Fibroblast of mammary gland (primary cell): ENCODE measurements around the gene TSEN2.

Source experiments
- DNase-seq: peaks from one replicate; pipeline ENCODE4 v3.0.0-alpha.2; 2010; ENCODE audit warnings: low read depth
- H3K4me3 ChIP-seq: 2 replicates; pipeline ENCODE4 v1.5.1; 2011; ENCODE audit warnings: low read depth, mild to moderate bottlenecking, low read length, moderate library complexity; ENCODE audit not compliant: control insufficient read depth
- TF ChIP-seq, protein P1 (sequence below): conservative IDR thresholded peaks from 2 replicates; pipeline ENCODE4 v1.5.1; 2011; ENCODE audit warnings: low read depth, low read length, inconsistent platforms; ENCODE audit not compliant: control insufficient read depth, insufficient read depth

The TSEN2 gene

DNA sequence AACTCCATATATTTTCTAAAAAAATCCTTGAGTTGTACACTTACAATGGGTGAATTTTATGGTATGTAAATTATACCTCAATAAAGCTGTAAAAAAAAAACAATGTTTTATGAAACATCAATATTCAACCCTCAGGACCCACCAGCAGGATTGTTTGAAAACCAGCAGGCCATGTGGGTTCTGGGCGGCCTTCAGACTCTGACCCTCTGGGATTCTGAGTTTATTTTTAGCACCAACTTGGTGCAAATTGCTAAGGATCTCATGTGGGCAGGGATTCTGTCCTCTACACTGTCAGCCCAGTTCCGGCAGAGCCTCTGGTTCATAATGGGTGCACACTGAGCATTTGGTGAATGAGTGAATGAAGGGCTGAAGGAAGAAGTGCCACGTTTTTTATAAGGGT, 24.2 kb upstream of the TSEN2 start:
- TF ChIP-seq, protein P1, sequence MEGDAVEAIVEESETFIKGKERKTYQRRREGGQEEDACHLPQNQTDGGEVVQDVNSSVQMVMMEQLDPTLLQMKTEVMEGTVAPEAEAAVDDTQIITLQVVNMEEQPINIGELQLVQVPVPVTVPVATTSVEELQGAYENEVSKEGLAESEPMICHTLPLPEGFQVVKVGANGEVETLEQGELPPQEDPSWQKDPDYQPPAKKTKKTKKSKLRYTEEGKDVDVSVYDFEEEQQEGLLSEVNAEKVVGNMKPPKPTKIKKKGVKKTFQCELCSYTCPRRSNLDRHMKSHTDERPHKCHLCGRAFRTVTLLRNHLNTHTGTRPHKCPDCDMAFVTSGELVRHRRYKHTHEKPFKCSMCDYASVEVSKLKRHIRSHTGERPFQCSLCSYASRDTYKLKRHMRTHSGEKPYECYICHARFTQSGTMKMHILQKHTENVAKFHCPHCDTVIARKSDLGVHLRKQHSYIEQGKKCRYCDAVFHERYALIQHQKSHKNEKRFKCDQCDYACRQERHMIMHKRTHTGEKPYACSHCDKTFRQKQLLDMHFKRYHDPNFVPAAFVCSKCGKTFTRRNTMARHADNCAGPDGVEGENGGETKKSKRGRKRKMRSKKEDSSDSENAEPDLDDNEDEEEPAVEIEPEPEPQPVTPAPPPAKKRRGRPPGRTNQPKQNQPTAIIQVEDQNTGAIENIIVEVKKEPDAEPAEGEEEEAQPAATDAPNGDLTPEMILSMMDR: no peak
- no peak for DNase-seq
- H3K4me3 ChIP-seq: no peak overlapping the region

DNA sequence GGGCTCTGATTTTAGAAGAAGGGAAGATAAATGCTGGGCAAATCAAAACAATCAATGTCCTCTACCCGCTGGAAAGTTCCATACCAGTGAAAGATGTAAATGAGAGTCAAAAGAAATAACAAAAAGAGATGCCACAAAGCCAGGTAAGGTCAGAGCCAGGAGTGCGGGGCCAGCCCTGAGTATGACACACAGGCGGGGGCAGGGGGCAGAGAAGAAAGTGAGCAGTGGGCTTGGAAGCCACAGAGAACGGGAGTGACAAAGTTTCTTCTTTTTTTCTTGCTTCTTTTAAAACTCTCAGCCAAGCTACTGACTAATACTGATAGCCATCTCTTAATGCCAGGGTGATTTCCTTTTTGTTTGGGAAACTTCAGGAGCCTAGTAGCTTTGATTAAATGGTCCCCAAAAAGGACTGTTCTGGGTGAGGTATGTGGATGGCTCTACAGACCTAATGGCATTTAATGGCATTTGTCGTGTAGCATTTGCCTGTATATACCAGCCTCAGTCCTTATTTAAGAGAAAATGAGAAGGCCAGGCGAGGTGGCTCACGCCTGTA, 23.1 kb upstream of the TSEN2 start:
- no peak overlapping the region for H3K4me3 ChIP-seq
- no peak for DNase-seq
- TF ChIP-seq, protein P1: no peak

DNA sequence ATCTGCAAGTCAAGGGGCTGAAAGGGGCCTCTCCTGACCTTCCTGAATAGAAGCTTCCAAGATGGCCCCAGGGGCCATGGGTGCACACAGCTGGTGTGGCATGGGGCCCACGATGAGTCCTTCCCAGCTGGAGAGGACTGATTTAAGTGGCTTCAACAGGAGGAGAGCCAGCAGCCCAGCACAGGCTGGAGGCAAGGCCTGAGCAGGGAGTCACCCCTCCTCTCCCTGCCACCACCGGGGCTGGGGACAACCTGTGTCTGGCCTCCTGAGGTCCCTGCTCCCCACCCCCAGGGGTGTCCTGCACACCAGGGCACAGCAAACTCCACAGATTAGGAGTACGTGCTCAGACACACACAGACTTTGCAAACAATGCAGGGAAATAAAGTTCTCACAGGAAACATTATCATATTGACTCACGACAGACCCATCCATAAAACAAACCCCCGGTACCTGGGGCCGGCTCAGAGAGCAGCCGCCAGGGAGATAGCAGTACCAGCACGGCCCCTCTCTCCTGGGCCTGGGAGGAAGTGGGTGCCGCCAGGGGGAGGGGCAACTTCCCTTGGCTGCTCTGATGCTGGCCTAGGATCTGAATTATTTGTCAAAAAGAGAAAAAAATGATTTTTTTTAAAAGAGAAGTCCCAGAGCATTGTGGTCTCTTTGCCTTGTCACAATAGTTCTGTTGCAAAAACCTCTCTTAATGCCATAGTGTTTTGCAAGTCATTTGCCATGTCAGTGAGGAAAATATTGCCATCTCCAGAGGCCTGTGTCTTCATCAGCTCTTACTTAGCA, 21.9 kb upstream of the TSEN2 start:
- TF ChIP-seq, protein P1: no peak
- H3K4me3 ChIP-seq: no peak overlapping the region
- DNase-seq: no peak

DNA sequence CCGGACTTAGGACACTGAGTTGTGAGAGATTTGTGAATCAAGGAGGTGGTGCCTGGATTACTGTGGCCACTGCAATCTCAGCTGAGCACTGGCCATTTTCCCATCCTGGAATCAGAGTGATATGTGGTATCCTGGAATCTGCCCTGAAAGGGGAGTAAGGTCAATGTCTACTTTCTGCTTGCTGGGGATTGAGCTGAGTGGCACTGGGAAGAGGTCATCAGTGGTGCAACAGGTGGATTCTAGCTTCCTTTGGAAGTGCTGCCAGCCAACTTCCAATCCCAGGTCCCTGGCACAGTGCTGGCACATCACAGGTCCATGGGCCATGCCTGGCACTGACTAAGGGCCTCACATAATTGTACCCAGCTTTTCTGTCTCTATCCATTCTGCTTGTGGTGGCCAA, 20.6 kb upstream of the TSEN2 start:
- DNase-seq: no peak
- TF ChIP-seq, protein P1: no peak
- H3K4me3 ChIP-seq: no peak overlapping the region

DNA sequence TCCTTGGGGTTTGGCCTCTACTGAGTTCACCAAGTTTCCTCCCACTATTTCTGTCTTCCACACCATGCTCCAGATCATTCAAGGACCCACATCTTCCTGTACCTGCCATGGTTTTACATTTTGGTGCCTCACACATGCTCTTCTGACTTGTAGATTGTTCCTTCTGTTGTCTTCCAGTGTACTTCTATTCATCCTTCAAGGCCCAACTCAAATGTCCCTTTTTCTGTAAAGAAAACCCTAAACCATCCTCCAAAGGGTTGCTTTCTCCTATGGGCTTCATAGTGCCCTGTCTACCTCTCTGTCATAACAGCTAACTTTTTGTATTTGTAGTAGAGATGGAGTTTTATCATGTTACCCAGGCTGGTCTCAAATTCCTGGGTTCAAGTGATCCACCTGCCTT, 20.1 kb upstream of the TSEN2 start:
- no peak overlapping the region for H3K4me3 ChIP-seq
- DNase-seq: no peak
- TF ChIP-seq, protein P1: no peak

DNA sequence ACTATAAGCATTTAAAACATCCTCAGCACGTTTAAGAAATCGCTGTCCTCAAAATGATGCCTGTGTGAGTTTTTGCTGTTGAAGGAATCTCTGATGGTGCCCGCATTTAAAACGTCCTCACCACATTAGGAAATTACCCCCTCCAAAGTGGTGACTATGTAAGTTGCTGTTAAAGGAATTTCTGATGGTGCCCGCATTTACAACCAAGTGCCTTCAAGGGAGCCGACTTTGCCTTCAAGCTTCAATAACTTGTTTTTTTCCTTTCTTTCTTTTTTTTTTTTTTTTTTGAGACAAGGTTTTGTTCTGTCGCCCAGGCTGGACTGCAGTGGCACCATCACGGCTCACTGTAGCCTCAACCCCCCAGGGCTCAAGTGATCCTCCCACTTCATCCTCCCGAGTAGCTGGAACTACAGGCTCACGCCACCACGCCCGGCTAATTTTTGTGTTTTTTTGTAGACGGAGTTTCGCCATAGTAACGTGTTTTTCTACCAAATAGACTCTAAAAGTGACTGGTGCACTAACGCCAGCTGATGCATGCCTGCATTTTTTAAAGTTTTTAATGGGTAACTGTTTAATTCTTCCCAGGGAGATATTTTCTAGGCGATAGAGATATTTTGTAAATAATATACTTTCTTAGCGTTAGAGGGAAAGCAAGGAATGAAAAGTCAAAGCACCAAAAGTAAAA, 19.0 kb upstream of the TSEN2 start:
- TF ChIP-seq, protein P1: no peak
- H3K4me3 ChIP-seq: no peak overlapping the region
- no peak for DNase-seq
